CD4-positive, alpha-beta T cell treated with Interferon gamma for 1 hour (primary cell): ENCODE measurements around the gene CNPY3.
"Not testable (repeated sequence)": the region's sequence is repeated elsewhere in the genome, so short reads cannot be mapped to it uniquely, and the experiment has no call there.

Source experiments
- DNase-seq: peaks from one replicate; pipeline ENCODE4 v3.0.0-alpha.2; 2020

The CNPY3 gene

GRCh38 chr6:42928986-42929820, at the start of gene CNPY3:
CNPY3 (plus strand) TSS chr6:42929480; CDS start chr6:42929571, 91 bp downstream.
- DNase-seq: peak; percentile 94

- not testable (repeated sequence) for DNase-seq
Measured at GRCh38 chr6:42880240-42880817, 49.0 kb upstream of the CNPY3 start.

GRCh38 chr6:42880871-42881270, 48.4 kb upstream of the CNPY3 start:
- DNase-seq: not testable (repeated sequence)

GRCh38 chr6:42885702-42886101, 43.6 kb upstream of the CNPY3 start:
- no peak for DNase-seq

DNA sequence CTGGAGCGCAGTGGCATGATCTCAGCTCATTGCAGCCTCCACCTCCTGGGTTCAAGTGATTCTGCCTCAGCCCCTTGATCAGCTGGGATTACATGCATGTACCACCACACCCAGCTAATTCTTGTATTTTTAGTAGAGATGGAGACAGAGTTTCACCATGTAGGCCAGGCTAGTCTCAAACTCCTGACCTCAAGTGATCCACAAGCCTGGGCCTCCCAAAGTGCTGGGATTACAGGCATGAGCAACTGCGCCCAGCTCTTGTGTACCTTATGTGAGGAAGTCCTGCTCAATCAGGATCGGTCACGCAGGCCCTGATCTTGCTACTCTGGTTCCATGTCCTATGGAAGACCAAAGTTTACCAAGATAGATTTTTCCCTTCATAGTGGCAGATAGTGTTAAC, 41.1 kb upstream of the CNPY3 start:
- not testable (repeated sequence) for DNase-seq

GRCh38 chr6:42889815-42890214, 39.5 kb upstream of the CNPY3 start:
- no peak for DNase-seq

- peak; percentile 86 for DNase-seq
Measured at GRCh38 chr6:42890311-42891198, 38.7 kb upstream of the CNPY3 start.

GRCh38 chr6:42891199-42891722, 38.0 kb upstream of the CNPY3 start:
- no peak for DNase-seq

DNA sequence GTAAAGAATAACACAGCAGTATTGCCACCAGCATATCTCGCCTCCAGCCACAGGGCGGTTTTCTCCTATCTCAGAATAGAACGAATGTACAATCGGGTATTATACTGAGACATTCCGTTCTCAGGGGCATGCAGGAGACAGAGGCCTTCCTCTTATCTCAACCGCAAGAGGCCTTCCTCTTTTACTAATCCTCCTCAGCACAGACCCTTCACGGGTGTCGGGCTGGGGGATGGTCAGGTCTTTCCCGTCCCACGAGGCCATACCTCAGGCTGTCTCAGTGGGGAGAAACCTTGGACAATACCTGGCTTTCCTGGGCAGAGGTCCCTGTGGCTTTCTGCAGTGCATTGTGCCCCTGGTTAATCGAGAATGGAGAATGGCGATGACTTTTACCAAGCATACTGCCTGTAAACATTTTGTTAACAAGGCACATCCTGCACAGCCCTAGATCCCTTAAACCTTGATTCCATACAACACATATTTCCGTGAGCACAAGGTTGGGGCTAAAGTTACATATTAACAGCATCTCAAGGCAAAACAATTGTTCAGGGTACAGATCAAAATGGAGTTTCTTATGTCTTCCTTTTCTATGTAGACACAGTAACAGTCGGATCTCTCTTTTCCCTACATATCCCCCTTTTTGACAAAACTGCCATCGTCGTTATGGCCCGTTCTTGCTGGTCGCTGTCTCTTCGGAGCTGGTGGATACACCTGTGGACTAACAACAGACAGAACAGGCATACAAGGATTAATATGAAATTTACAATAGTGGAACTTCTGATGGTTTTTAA, 35.0 kb upstream of the CNPY3 start:
- DNase-seq: peak; percentile 12

- no peak for DNase-seq
Measured at GRCh38 chr6:42896178-42896719, 33.0 kb upstream of the CNPY3 start.

DNA sequence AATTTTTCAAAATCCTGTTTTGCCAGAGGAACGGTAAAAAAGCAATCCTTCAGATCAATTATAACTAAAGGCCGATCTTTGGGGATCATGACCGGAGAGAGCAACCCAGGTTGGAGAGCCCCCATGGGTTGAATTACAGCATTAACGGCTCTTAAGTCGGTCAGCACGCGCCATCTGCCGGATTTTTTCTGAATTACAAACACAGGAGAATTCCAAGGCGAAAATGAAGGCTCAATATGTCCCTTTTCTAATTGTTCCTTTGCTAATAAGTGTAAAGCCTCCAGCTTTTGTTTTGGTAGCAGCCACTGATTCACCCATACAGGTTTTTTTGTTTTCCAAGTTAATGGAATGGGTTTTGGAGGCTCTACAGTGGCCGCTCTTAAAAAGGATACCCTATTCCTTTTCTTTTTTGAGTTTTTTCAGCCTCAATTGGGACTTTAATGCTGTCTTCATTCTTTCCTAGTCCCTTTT, 30.4 kb upstream of the CNPY3 start:
- DNase-seq: peak; percentile 61

GRCh38 chr6:42899871-42900270, 29.4 kb upstream of the CNPY3 start:
- DNase-seq: no peak

GRCh38 chr6:42901538-42901957, 27.7 kb upstream of the CNPY3 start:
- peak; percentile 70 for DNase-seq

- DNase-seq: not testable (repeated sequence)
Measured at GRCh38 chr6:42902429-42903263, 26.6 kb upstream of the CNPY3 start.

- no peak for DNase-seq
Measured at GRCh38 chr6:42904467-42904866, 24.8 kb upstream of the CNPY3 start.

- no peak for DNase-seq
Measured at GRCh38 chr6:42907336-42907735, 21.9 kb upstream of the CNPY3 start.

DNA sequence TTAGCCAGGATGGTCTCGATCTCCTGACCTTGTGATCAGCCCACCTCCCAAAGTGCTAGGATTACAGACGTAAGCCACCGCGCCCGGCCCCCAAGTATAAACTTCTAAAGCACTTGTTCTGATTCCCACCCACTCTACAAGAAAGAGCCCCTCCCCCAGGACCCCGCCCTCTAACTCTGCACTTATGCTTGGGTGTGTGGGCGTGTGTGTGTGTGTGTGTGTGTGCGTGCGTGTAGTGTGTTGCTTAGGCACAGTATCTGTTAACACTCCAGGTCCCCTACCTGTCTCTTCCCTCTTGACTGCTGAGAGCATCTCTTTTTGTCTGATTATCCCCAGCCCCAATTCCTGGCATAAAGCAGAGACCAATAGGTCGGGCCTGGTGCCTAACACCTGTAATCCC, 19.4 kb upstream of the CNPY3 start:
- DNase-seq: no peak

DNA sequence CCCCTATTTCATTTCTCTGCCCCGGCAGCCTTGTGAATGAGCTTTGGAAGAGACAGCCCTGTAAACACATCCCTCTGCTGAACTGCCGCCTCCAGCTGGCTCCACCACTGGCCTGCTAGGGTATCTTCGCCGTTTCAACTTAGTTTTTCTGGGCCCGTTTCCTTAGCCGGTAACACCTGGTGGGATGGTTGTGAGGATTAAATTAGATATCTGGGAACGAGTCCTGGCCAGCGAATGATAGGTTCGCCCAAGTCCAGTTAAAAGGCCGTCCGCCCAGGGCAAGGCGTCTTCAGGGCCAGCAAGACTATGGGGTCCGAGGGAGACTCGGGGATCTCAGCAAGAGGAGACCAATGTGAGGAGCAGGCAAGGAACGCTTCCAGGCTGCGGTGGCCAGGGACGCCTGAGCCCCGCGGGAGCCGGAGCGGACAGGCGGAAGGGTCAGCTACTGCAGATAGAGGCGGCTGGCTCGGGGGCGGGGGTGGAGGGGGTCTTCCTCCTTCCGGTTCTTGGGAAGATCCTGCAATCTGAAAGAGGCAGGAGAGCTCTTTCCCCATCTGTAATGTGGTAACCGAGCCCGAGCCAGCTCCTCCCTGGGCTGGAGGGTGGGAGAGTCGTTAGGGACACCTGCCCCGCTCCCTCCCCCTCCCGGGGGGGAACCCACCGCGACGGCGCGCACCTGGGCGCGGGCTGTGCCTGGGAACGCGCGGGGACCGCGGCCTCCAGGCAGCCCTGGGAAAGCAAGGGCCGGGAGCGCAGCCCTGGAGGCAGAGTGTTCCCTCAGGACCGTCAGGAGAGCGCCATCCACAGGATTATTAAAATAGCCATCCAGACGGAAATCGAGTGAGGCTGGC, 17.9 kb upstream of the CNPY3 start:
- DNase-seq: no peak

- DNase-seq: no peak
Measured at GRCh38 chr6:42914546-42914945, 14.7 kb upstream of the CNPY3 start.

DNA sequence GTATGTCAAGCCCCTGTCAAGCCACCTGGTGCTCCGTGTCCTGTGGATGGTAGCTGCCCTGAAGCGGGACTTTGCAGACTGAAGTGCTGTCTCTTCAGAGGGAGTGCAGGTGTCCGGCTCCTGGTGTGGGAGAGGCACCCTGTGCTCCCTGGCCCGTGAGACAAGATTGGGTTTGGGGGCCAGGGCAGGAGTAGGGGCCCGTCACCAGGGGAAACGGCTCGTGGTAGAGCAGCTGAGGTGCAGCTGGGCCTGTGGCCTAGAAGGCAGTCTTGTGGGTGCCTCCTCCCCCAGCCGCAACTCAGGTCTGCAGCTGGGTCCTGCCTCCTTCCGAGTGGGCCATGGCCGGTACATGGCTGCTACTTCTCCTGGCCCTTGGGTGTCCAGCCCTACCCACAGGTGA, 13.5 kb upstream of the CNPY3 start, which contains the start of gene PTCRA:
PTCRA (plus strand) TSS at position 322 of the 400 bp plus-strand sequence; CDS start at position 339, 17 bp downstream.
- DNase-seq: no peak
